H1 (cell line): Measurements from ENCODE around the gene GADL1.

ENCODE experiments used
- POLR2AphosphoS5 ChIP-seq: IDR thresholded peaks from 2 replicates; pipeline ENCODE4 v1.6.1; 2011; ENCODE audit warnings: low read depth, low read length
- TF ChIP-seq, protein P1 (sequence below): IDR thresholded peaks from 2 replicates; pipeline ENCODE4 v1.6.1; 2012; ENCODE audit warnings: inconsistent platforms

DNA sequence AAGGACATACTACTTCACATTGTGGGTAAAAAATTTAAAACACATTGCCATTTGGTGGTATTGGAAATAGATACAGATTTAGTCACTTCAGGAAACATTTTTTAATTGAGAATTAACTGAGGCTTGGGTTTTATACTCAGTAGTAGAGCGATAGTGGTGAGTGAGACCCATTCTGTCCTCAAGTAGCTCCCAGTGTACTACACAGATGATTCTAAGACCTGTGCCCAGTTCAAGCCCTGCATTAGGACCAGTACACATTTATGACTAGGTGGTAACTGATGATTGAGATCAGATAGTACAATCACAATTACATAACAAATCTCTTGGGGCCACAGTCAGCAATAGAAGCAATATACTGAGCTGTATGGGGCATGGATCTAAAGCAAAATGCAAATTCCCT lies 67.4 kb downstream of the GADL1 start:
- TF ChIP-seq, protein P1, sequence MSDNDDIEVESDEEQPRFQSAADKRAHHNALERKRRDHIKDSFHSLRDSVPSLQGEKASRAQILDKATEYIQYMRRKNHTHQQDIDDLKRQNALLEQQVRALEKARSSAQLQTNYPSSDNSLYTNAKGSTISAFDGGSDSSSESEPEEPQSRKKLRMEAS, result no peak
- no peak for TF ChIP-seq POLR2AphosphoS5
